Measurements from ENCODE around the gene LRRC47.

GRCh38 chr1:3767328-3767925, 28.9 kb downstream of the LRRC47 start:
- TF ChIP-seq CTCF (IDR thresholded peaks at IDR 0.05) (no peak), POLR2A (IDR thresholded peaks at IDR 0.05) (no peak)
